ENCODE measurements around the gene NUP42. TPM values are rescaled to one million over a fixed set of nuclear protein-coding genes. Genes with fewer than 3 reads are reported as not detected.

NUP42 gene
- total and polyA plus RNA-seq, 8 donors = 7.3 to 24.9 (median 10.9) TPM

DNA sequence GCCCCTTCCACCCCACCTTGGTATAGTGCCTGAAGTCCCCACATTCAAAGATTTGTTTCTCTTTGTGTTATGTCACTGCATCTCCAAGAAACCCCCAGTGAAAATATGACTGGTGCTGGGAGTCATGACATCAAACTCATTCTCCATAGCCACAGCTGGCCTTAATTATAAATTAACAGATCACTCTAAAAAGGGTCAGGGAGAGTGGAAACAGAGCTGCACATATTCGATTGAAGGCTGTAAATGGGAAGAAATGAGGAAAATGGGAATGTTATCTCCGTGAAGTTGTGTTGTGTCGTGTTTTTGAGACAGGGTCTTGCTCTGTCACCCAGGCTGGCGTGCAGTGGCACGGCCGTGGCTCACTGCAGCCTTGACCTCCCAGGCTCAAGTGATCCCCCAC is 24.2 kb upstream of the NUP42 start:
- Histone ChIP-seq H3K9me3 (no peaks in the 10 kb centered on the region), H3K27ac (no peak overlapping the region), H3K36me3 (no peaks in the 10 kb centered on the region), H3K4me1 (no peaks in the 10 kb centered on the region), H3K4me3 (no peak overlapping the region), H3K27me3 (no peaks in the 10 kb centered on the region)
- ATAC-seq (no peak), DNase-seq (no peak), FAIRE-seq (no peak)
- TF ChIP-seq, protein P1, sequence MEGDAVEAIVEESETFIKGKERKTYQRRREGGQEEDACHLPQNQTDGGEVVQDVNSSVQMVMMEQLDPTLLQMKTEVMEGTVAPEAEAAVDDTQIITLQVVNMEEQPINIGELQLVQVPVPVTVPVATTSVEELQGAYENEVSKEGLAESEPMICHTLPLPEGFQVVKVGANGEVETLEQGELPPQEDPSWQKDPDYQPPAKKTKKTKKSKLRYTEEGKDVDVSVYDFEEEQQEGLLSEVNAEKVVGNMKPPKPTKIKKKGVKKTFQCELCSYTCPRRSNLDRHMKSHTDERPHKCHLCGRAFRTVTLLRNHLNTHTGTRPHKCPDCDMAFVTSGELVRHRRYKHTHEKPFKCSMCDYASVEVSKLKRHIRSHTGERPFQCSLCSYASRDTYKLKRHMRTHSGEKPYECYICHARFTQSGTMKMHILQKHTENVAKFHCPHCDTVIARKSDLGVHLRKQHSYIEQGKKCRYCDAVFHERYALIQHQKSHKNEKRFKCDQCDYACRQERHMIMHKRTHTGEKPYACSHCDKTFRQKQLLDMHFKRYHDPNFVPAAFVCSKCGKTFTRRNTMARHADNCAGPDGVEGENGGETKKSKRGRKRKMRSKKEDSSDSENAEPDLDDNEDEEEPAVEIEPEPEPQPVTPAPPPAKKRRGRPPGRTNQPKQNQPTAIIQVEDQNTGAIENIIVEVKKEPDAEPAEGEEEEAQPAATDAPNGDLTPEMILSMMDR (IDR thresholded peaks at IDR 0.05) = no peak
- 77% methylated on average over 6 of the region's 6 CpGs for WGBS, 2 donors
- intact Hi-C loops (cut with DNase I) = no loop called here

DNA sequence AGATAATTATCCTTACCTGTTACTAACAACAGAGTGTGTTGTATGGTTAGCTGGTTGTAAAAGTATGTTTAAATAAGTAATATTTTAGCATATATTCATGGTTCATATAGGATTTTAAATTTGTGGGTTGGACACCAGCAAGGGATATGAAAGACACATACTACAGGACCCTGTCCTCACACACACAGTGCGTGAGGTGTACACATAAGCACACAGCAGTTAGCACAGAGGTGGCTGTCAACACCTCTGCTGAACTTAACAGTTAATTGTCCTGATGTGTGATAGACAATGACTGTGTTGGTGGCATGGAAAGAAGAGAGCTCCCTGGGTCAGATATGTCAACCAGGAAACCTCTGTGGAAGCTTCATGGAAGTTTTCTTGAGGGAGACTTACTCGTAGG is 23.3 kb upstream of the NUP42 start:
- H3K27me3 ChIP-seq = no peaks in the 10 kb centered on the region

DNA sequence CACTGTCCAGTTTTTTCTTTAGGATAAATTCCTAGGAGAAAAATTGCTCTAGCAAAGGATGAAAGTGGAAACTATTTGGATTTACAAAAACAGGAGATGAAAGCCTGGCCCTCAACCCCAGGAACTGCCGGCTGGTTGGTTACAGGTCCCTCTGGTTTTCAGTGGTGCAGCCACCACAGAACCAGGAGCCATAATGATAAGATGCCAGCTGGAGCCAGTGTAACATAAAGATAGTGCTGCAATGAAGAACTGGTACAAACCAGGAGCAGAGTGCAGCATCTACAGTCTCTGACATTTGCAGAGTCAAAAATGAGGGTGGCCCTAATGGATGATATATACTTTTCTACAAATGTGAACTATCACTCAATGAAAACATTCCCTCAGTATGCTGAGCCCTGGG is 20.4 kb upstream of the NUP42 start:
- WGBS, 2 donors = 95 to 97% methylated on average over 1 of the region's 1 CpG
- H3K4me1 ChIP-seq = no peaks in the 10 kb centered on the region
- H3K36me3 ChIP-seq = no peaks in the 10 kb centered on the region
- H3K4me3 ChIP-seq = no peak overlapping the region
- intact Hi-C loops (cut with DNase I) = no loop called here
- ATAC-seq = no peak
- no peak for DNase-seq
- H3K27me3 ChIP-seq = no peaks in the 10 kb centered on the region
- no peaks in the 10 kb centered on the region for H3K9me3 ChIP-seq
- no peak overlapping the region for H3K27ac ChIP-seq
- no peak for FAIRE-seq
- TF ChIP-seq, protein P1 (IDR thresholded peaks at IDR 0.05) = no peak

More for the DNA sequence above, 23.3 kb upstream of the NUP42 start:
- Histone ChIP-seq H3K4me1 (no peaks in the 10 kb centered on the region), H3K9me3 (no peaks in the 10 kb centered on the region), H3K36me3 (no peaks in the 10 kb centered on the region), H3K27ac (no peak overlapping the region), H3K4me3 (no peak overlapping the region)
- FAIRE-seq (no peak), DNase-seq (no peak), ATAC-seq (no peak)
- TF ChIP-seq, protein P1 (IDR thresholded peaks at IDR 0.05) = no peak
- 98 to 100% methylated on average over 2 of the region's 2 CpGs for WGBS, 2 donors
- intact Hi-C loops (cut with DNase I) = no loop called here

DNA sequence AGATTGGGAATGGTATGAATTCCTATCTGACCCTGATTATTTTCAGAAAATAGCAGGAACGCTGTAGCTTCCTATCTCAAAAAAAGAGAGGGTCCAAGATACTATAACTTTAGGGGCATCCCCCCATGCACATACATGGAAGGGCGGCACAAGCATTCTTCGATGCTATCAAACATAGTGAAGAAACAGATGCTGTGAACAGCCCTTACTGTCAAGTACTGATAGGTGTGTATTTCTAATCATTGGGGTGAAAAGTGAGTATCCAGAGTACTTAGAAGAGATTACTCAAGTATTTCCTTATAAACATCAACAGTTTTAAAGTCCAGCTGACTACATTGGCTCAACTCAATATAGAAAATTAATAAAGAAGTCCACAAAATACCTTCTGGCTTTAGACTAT is 17.0 kb upstream of the NUP42 start:
- Histone ChIP-seq H3K4me1 (no peaks in the 10 kb centered on the region), H3K27ac (no peak overlapping the region), H3K27me3 (no peaks in the 10 kb centered on the region), H3K9me3 (no peaks in the 10 kb centered on the region), H3K36me3 (no peaks in the 10 kb centered on the region), H3K4me3 (no peak overlapping the region)
- ATAC-seq (no peak), DNase-seq (no peak), FAIRE-seq (no peak)
- TF ChIP-seq, protein P1 (IDR thresholded peaks at IDR 0.05) = no peak
- intact Hi-C loops (cut with DNase I) = no loop called here
- WGBS, 2 donors = 94 to 96% methylated on average over 3 of the region's 3 CpGs

DNA sequence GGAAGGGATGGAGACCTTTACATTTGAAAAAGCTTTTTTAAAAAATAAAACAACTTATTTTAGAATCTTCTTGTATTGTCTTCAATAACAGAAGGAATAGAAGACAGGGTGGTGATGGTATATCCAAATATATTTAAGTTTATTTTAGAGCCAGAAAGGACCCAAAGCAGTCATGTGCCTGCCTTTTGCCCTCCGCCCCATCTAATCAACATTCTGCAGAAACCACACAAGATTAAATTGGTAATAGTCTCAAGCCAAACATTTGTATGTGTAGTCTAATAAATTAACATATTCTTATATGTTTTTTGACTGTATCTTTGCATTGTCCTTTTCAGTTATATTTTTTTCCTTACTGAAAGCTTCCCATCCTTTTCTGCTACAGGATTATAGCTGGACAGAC is 16.5 kb upstream of the NUP42 start:
- TF ChIP-seq, protein P1 (IDR thresholded peaks at IDR 0.05) = no peak
- Histone ChIP-seq H3K27me3 (no peaks in the 10 kb centered on the region), H3K36me3 (no peaks in the 10 kb centered on the region), H3K9me3 (no peaks in the 10 kb centered on the region), H3K27ac (no peak overlapping the region), H3K4me3 (no peak overlapping the region), H3K4me1 (no peaks in the 10 kb centered on the region)
- DNase-seq (no peak), ATAC-seq (no peak), FAIRE-seq (no peak)
- WGBS, 2 donors = 93 to 95% methylated on average over 1 of the region's 1 CpG
- intact Hi-C loops (cut with DNase I) = no loop called here
